Brain pericyte (primary cell): ENCODE measurements around the gene ELAVL2.

Experiments
- DNase-seq: peaks from one replicate; pipeline ENCODE4 v3.0.0-alpha.2; 2012; ENCODE audit warnings: low read depth, low spot score

ELAVL2 gene

DNA sequence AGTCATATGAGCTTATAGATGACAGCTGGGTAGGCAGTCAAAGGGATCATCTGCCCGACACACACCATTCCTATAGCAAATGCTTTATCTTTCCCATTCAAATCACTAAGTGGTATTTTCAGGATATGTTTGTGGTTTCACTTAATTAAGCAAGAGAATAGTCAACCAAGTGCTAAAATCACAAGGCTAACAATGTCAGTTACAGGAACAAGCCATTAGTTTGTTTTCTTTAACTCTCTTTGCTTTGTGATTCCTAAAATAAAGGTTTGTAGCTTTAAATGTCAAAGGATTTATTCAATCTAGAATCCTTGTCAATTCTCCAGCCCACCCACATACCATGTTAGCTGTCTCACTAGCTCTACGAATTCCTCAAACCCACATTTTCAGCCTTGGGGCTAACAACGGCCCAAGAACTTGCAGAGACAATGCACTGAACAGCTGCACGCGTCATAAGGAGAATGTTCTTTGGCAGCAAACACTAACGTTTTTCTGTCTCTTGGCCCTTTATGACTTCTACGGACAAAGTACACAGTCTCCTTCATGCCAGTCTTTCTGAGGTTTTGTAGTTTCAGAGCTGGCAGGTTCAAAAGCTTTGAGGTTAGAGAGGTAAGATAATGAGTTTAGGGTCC, 56.6 kb downstream of the ELAVL2 start:
- DNase-seq = no peak

DNA sequence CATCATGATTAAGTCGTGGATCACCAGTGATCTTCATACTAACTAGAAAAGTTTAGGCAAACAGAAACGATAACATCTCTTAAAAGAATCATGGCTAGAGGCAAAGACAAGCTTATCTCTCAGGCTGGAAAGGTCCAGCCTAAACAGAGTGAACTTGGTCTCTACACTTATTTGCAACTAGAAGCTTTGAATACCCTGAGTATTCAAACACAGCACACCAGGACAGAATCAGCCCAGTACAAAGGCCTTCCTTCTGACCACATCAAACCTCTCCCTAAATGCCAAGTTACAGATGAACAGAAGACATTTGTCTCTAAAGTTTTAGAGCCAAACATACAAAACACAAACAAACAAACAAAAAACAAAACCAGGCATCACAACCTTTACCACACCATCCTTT, 57.2 kb downstream of the ELAVL2 start:
- no peak for DNase-seq

GRCh38 chr9:23766613-23767012, 59.4 kb downstream of the ELAVL2 start:
- no peak for DNase-seq

GRCh38 chr9:23765561-23765960, 60.5 kb downstream of the ELAVL2 start:
- no peak for DNase-seq

DNA sequence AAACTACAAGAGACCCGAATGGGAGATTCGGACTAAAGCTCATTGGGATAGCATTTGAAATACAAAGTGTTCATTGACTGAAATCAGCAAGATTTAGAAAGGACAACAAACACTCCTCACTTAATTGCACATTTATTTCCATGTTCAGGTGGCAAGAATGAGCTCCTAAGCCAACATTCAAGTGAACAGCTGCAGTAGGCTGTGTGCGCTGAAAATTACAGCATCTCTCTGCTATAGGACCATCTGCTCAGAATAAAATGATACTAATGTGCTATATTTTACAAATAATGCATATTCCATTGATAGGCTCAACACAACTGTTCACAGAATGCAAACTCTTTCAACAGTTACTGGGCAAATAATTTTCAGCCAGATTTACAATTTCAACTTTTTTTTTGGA, 61.8 kb downstream of the ELAVL2 start:
- DNase-seq = no peak

- DNase-seq = no peak
These were observed 71.5 kb downstream of the ELAVL2 start for GRCh38 chr9:23754551-23754950.

DNA sequence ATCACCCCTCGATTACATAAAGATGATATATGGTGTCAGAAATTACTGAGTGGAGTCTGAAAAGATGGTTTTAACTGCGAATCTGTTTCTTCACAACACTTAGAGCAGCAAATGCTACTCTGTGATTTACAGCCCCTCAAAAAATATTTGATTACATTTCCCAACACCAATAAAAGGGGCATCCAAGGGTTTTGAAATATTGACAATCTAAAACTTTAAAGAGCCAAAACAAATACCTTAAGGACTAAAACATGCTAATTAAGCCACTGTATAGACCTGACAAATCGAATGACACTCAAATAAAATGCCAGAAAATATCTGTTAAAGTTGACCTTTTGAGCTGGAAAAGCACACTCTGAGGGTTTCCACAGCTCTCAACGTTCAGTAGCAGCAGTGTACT, 73.2 kb downstream of the ELAVL2 start:
- no peak for DNase-seq

DNA sequence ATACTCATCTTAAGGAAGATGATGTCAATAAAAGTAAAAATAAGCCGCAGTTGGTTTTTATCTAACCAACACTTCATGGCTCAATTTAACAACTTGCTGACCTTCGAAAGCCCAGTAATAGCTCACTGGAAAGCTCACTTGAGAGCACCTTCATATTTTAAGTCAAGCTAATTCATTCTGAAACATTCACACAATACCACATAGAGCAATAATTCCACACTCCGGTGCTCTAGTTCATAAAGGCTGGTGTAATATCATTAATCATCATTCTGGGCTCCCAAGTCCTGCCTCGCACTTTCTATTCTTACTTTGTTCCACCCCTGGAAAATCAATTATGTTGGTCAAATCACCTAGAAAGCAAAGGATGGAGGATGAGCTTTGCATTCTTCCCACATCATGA, 74.4 kb downstream of the ELAVL2 start:
- no peak for DNase-seq

GRCh38 chr9:23750808-23751207, 75.2 kb downstream of the ELAVL2 start:
- no peak for DNase-seq

DNA sequence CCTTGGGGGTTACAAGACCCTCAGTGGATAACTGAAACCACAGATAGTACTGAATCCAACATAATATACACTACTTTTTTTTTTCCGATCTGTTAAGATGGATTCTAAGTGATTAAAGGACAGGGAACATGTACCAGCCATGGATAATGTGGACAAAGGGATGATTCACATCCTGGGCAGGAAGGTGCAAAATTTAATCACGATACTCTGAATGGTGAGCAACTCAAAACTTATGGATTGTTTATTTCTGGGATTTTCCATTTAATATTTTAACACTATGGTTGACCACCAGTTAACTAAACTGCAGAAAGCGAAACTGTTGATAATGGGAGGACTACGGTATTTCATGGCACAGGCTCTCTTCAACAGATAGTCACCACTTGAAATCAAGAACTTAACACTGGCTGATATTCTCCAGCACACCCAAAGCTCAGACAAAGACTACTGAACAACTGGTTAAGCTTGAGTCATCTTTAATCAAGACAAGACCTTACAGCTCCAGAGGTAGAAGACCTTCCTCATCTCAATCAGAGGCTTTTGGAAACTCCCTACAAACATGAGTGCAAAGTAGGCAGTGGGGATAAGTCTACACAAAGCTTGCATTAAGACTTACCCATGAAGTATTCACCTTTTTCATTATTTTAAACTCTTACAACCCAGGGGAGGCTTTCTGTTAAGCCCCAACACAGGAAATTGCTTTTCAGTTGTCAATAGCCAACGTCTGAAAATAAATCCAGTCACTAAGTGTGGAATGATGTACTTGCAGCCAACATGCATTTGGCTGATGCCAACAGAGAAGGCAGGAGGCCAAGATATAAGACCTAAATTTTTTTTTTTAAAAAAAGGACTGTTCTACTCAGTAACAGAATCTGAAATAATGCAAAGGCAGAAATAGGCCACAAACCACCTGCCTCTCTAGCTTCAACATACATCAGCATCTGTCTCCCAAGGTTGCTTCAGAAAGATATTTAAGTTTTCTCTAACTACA, 78.7 kb downstream of the ELAVL2 start:
- DNase-seq = no peak

GRCh38 chr9:23746317-23746716, 79.7 kb downstream of the ELAVL2 start:
- DNase-seq = no peak

DNA sequence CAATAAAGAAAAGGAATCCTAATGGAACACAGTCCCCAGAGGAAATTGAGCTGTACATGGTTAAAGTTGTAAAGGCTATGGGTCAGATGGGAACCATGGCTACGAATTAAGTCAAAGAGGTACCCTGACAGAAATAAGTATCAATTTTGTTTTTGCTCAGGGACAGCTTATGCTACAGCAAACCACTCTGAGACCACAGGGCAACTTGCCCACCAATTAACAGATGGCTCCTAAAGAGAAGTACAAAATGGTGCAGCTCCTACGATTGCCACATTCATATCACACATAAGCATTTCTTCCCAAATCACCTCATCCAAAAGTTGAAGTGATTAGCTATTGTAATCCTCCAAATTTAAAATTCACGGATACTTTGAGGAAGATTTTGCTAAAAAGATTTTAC, 83.0 kb downstream of the ELAVL2 start:
- DNase-seq = no peak

DNA sequence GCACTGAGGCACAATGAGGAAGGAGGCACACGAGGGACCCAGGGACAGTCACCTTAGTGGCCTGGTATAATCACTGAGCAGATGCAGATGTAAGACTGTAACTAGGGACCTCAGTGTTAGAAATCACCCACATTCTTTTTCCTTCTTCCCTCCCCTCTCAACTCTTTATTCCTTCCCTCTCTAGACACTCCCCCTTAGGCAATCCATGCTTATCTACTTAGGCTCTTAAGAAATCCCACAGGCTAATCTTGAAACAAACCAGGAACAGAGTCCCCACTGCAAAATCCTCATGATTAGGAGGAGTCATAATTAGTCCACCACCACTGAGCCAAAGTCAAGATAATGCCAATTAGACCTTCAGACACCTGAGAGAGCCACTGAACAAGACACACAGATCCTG, 84.7 kb downstream of the ELAVL2 start:
- no peak for DNase-seq

- DNase-seq = no peak
These were observed 85.5 kb downstream of the ELAVL2 start for GRCh38 chr9:23740531-23740930.

GRCh38 chr9:23739753-23740152, 86.3 kb downstream of the ELAVL2 start:
- DNase-seq = no peak

DNA sequence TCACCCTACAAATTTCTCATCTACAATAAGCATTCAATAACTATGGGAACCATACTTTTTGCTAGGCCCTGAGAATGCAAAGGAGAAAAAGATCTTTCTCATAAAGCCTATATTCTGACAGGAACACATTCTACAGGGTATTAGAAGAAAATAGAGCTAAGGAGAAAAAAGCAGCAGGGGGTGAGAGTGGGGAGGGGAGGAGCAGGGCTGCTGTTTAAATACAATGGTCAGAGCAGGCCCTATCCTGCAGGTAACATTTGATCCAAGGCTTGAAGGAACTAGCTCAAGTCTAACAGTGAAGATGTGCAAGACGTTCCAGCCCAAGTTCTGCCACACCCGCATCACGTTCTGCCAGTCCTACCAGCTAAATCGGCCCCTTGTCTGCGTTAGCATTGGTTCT, 89.7 kb downstream of the ELAVL2 start:
- DNase-seq = no peak

DNA sequence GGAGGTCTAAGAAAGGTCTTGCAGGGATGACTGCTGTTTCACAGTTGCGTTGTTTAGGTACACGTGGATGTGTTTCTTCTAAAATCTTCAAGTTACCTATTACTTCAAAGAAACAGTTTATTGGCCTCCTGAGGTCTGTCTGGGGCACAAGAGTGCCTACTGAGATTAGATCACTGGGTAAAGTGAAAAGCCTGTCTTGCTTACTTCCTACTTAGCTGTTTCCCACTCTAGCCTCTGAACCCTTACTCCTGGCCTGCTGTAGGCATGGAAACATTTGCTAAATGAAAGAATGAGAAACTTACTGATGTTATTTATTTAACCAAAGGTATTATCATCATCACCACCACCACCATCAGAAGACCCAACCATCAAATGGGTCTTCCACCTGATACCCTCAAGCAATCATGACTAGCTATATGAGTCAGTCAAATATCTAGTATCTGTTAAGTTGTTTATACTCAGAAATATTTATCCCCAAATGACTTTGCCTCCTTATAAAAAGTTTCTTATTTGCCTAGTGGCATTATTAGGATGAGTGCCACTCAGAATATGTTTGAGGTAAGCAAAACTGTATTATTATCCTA, 92.5 kb downstream of the ELAVL2 start:
- no peak for DNase-seq

DNA sequence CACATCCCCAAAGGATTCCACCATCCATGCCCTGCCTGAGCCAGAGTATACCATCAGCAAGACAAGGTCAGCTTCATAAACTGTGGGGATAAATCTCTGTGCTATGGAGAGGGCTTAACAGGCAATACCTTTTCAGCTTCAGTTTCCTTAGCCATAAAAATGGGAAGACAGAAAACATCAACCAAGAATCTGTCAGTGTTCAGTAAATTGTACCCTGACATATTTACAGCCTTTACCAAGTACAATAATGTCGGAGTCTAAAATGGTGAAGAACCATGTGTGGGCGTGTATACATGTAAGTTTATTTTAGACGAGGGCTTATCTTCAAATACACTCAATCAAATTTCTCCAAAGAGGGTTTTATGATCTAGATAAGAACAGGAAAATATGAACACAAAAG, 94.7 kb downstream of the ELAVL2 start:
- DNase-seq = no peak

- DNase-seq = no peak
These were observed 95.7 kb downstream of the ELAVL2 start for GRCh38 chr9:23730364-23730763.

GRCh38 chr9:23728736-23729135, 97.3 kb downstream of the ELAVL2 start:
- no peak for DNase-seq

GRCh38 chr9:23725279-23725946, 100.6 kb downstream of the ELAVL2 start:
- no peak for DNase-seq

DNA sequence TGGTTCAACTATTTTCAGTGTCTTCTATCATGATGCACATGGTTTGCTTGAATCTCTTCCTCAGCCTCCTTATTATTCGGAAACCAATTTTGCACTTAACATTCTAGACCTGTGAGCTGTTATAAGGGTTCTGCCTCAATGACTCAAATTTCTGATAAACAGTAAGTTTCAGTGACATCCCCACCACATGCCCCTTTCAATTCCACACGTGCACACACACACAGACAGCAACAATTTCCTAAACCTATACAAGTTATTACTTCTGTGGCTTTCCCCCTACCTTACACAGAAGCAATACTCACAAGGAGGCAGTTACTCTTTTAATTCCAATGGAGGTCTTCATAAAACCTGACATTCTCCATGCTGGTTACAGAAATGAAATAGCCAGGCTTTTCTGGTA, 102.4 kb downstream of the ELAVL2 start:
- no peak for DNase-seq
